ENCODE measurements around the gene OGDHL.
"Not testable (repeated sequence)": the region's sequence is repeated elsewhere in the genome, so short reads cannot be mapped to it uniquely, and the experiment has no call there.

The OGDHL gene

GRCh38 chr10:49738616-49739360 is 23.3 kb downstream of the OGDHL start:
- no peak for DNase-seq

- no peak for DNase-seq
These were observed 24.5 kb downstream of the OGDHL start for GRCh38 chr10:49737474-49738201.

- DNase-seq: no peak
These were observed 25.5 kb downstream of the OGDHL start for GRCh38 chr10:49736564-49737113.

GRCh38 chr10:49735848-49736563 is 26.1 kb downstream of the OGDHL start:
- no peak for DNase-seq

- no peak for DNase-seq
These were observed 27.0 kb downstream of the OGDHL start for GRCh38 chr10:49735161-49735560.

- no peak for DNase-seq
These were observed 27.4 kb downstream of the OGDHL start for GRCh38 chr10:49734676-49735075.

GRCh38 chr10:49733866-49734265 is 28.3 kb downstream of the OGDHL start:
- no peak for DNase-seq

- no peak for DNase-seq
These were observed 35.5 kb downstream of the OGDHL start for GRCh38 chr10:49726593-49726992.

GRCh38 chr10:49715157-49715556 is 47.0 kb downstream of the OGDHL start:
- not testable (repeated sequence) for DNase-seq

GRCh38 chr10:49713266-49713665 is 48.9 kb downstream of the OGDHL start:
- no peak for DNase-seq

GRCh38 chr10:49711481-49711880 is 50.6 kb downstream of the OGDHL start:
- no peak for DNase-seq

- no peak for DNase-seq
These were observed 51.2 kb downstream of the OGDHL start for GRCh38 chr10:49710966-49711365.

GRCh38 chr10:49709934-49710333 is 52.2 kb downstream of the OGDHL start:
- no peak for DNase-seq

- DNase-seq: no peak
These were observed 54.5 kb downstream of the OGDHL start for GRCh38 chr10:49707585-49707984.

GRCh38 chr10:49700997-49701396 is 61.1 kb downstream of the OGDHL start:
- DNase-seq: no peak

GRCh38 chr10:49700211-49700610 is 61.9 kb downstream of the OGDHL start:
- DNase-seq: no peak

- no peak for DNase-seq
These were observed 63.4 kb downstream of the OGDHL start for GRCh38 chr10:49698679-49699078.

- DNase-seq: no peak
These were observed 65.8 kb downstream of the OGDHL start for GRCh38 chr10:49696311-49696710.

- DNase-seq: no peak
These were observed 67.7 kb downstream of the OGDHL start for GRCh38 chr10:49694466-49694865.

GRCh38 chr10:49691588-49691987 is 70.5 kb downstream of the OGDHL start:
- no peak for DNase-seq

GRCh38 chr10:49690698-49691356 is 71.3 kb downstream of the OGDHL start:
- no peak for DNase-seq

- no peak for DNase-seq
These were observed 72.1 kb downstream of the OGDHL start for GRCh38 chr10:49689882-49690510.

Data from activated naive CD4-positive, alpha-beta T cell (primary cell).